IMR-90 (cell line): ENCODE data around the gene PEF1. TPM values are rescaled to one million over a fixed set of nuclear protein-coding genes. Genes with fewer than 3 reads are reported as not detected.
A peak's percentile ranks its signal among the peaks of the same experiment; 100 is the strongest.

ENCODE experiments used
- ATAC-seq: fragments of 200-7000 bp; cut with Tn5 transposase; 2 replicates; pipeline ENCODE4 v1.9.1; 2020; ENCODE audit warnings: low read depth, mild to moderate bottlenecking, moderate library complexity
- BruUV-seq: library from RNA; stranded (reverse); fragments of 400-500 nt; replicated peaks from 2 replicates; lab custom pipeline; 2021; lab: Mats Ljungman, UMichigan
- CTCF ChIA-PET: fragments of 300-600 bp; formaldehyde crosslinking; extraction: SDS; loops from one replicate; lab custom pipeline; 2021; ENCODE audit warnings: antibody characterized with exemption; lab: Yijun Ruan, JAX
- POLR2A ChIA-PET: fragments of 300-600 bp; sonication (Branson Sonifier 250); formaldehyde crosslinking; loops from one replicate; lab custom pipeline; 2022; ENCODE audit warnings: antibody characterized with exemption; ENCODE audit not compliant: unreplicated experiment; lab: Charles Lee
- DNase-seq: peaks from one replicate; pipeline ENCODE4 v3.0.0; 2013
- H2AFZ ChIP-seq: replicated peaks from 2 replicates; pipeline ENCODE3; 2013; ENCODE audit warnings: low read length, mild to moderate bottlenecking; ENCODE audit not compliant: poor library complexity
- H2AK5ac ChIP-seq: 2 replicates; pipeline ENCODE4 v1.6.1; 2013; ENCODE audit warnings: low read depth, low read length, inconsistent platforms
- H2AK9ac ChIP-seq: replicated peaks from 2 replicates; pipeline ENCODE3; 2013; ENCODE audit warnings: mild to moderate bottlenecking, low read depth, low read length, moderate library complexity; ENCODE audit not compliant: poor library complexity
- H2BK120ac ChIP-seq: 2 replicates; pipeline ENCODE4 v1.6.1; 2013; ENCODE audit warnings: low read depth, low read length, inconsistent platforms
- H2BK15ac ChIP-seq: 3 replicates; pipeline ENCODE4 v1.6.1; 2013; ENCODE audit warnings: low read depth, low read length, inconsistent platforms
- H2BK20ac ChIP-seq: 2 replicates; pipeline ENCODE4 v1.6.1; 2013; ENCODE audit warnings: low read depth, mild to moderate bottlenecking, inconsistent platforms, low read length, moderate library complexity
- H2BK5ac ChIP-seq: 2 replicates; pipeline ENCODE4 v1.6.1; 2013; ENCODE audit warnings: mild to moderate bottlenecking, low read depth, low read length, inconsistent platforms; ENCODE audit not compliant: poor library complexity, severe bottlenecking
- H3K14ac ChIP-seq: replicated peaks from 2 replicates; pipeline ENCODE4 v1.6.1; 2013; ENCODE audit warnings: low read depth, low read length, inconsistent platforms
- H3K18ac ChIP-seq: 2 replicates; pipeline ENCODE4 v1.6.1; 2013; ENCODE audit warnings: low read depth, low read length, control low read depth
- H3K23ac ChIP-seq: 2 replicates; pipeline ENCODE4 v1.6.1; 2013; ENCODE audit warnings: low read depth, low read length, inconsistent platforms
- H3K27ac ChIP-seq: 2 replicates; pipeline ENCODE4 v1.5.1; 2013; ENCODE audit warnings: mild to moderate bottlenecking, control low read depth, low read length; ENCODE audit not compliant: insufficient read depth
- H3K27me3 ChIP-seq: 2 replicates; pipeline ENCODE4 v1.6.1; 2013; ENCODE audit warnings: low read length; ENCODE audit not compliant: control insufficient read depth, insufficient read depth
- H3K36me3 ChIP-seq: 2 replicates; pipeline ENCODE4 v1.6.1; 2013; ENCODE audit warnings: low read length, mixed read lengths; ENCODE audit not compliant: control insufficient read depth, insufficient read depth
- H3K4ac ChIP-seq: 2 replicates; pipeline ENCODE4 v1.6.1; 2013; ENCODE audit warnings: low read depth, low read length, inconsistent platforms
- H3K4me1 ChIP-seq: 2 replicates; pipeline ENCODE4 v1.6.1; 2013; ENCODE audit warnings: low read length, mixed read lengths; ENCODE audit not compliant: control insufficient read depth, insufficient read depth
- H3K4me2 ChIP-seq: 2 replicates; pipeline ENCODE4 v1.6.1; 2013; ENCODE audit warnings: low read depth, mild to moderate bottlenecking, control low read depth, low read length, moderate library complexity
- H3K4me3 ChIP-seq: 2 replicates; pipeline ENCODE4 v1.5.1; 2013; ENCODE audit warnings: low read depth, mild to moderate bottlenecking, control low read depth, low read length, moderate library complexity; ENCODE audit not compliant: insufficient read depth
- H3K56ac ChIP-seq: 2 replicates; pipeline ENCODE4 v1.6.1; 2013; ENCODE audit warnings: low read length, inconsistent platforms; ENCODE audit not compliant: insufficient read depth; ENCODE audit errors: extremely low read depth
- H3K79me1 ChIP-seq, 2 experiments: 2 replicates each; pipeline ENCODE4 v1.6.1; 2013; ENCODE audit warnings: low read length in 2 of 2, inconsistent platforms in 1 of 2, low read depth in 1 of 2
- H3K9ac ChIP-seq: 2 replicates; pipeline ENCODE4 v1.6.1; 2013; ENCODE audit warnings: low read depth, low read length, control low read depth
- H3K9me1 ChIP-seq: 2 replicates; pipeline ENCODE4 v1.6.1; 2013; ENCODE audit warnings: low read length, inconsistent platforms; ENCODE audit not compliant: insufficient read depth
- H3K9me3 ChIP-seq: 2 replicates; pipeline ENCODE4 v1.6.1; 2013; ENCODE audit warnings: low read length; ENCODE audit not compliant: control insufficient read depth, insufficient read depth
- H4K20me1 ChIP-seq: 2 replicates; pipeline ENCODE4 v1.6.1; 2013; ENCODE audit warnings: low read length, inconsistent platforms; ENCODE audit not compliant: insufficient read depth
- H4K5ac ChIP-seq: 2 replicates; pipeline ENCODE4 v1.6.1; 2013; ENCODE audit warnings: mild to moderate bottlenecking, low read depth, low read length, control low read depth
- H4K8ac ChIP-seq, 2 experiments: 2 replicates each; pipeline ENCODE4 v1.6.1; 2013; ENCODE audit warnings: low read depth in 2 of 2, low read length in 2 of 2, control low read depth in 1 of 2, inconsistent platforms in 1 of 2
- H4K91ac ChIP-seq: 2 replicates; pipeline ENCODE4 v1.6.1; 2013; ENCODE audit warnings: low read depth, low read length, inconsistent platforms; ENCODE audit not compliant: insufficient read depth
- CEBPB ChIP-seq: IDR thresholded peaks from 2 replicates; pipeline ENCODE4 v1.6.1; 2012; ENCODE audit warnings: low read depth, low read length, improper control_type of control experiment
- MAFK ChIP-seq: IDR thresholded peaks from 2 replicates; pipeline ENCODE4 v1.6.1; 2012; ENCODE audit warnings: low read depth, low read length, improper control_type of control experiment
- NFE2L2 ChIP-seq: fragments of 150-350 bp; IDR thresholded peaks from 2 replicates; pipeline ENCODE4 v1.6.1; 2016; ENCODE audit warnings: low read depth, mild to moderate bottlenecking, low read length
- SMC3 ChIP-seq: fragments of 150-350 bp; IDR thresholded peaks from 2 replicates; pipeline ENCODE4 v1.6.1; 2016; ENCODE audit warnings: low read depth, mild to moderate bottlenecking, antibody characterized with exemption, low read length, moderate library complexity
- WGBS, 2 experiments: methylation state at CpG; one replicate each; pipeline versions ENCODE4 v1.1.5 to v1.1.7; 2013; ENCODE audit warnings: missing lambda C conversion rate in 2 of 2; ENCODE audit not compliant: insufficient read length in 1 of 2; ENCODE audit errors: extremely low coverage in 2 of 2; 5-methylcytosine and 5-hydroxymethylcytosine counted together
- dilution Hi-C: fragments of 300-500 bp; cut with HindIII; formaldehyde crosslinking; loops from one replicate; pipeline ENCODE4 v1.14.3; 2018; ENCODE audit warnings: low sequenced_read_pairs; ENCODE audit not compliant: unreplicated experiment
- in situ Hi-C: fragments of 300-500 bp; cut with MboI; formaldehyde crosslinking; loops from 3 replicates; pipeline ENCODE4 v1.14.3; 2019; ENCODE audit warnings: low sequenced_read_pairs, inconsistent platforms, mixed read lengths
- intact Hi-C: fragments of 100-400 bp; cut with micrococcal nuclease; formaldehyde crosslinking; loops from 2 replicates; pipeline ENCODE4 v1.10.0; 2022
- polyA plus RNA-seq, 3 experiments: library from polyadenylated mRNA; depleted of rRNA; stranded (reverse); fragments of >200 nt; gene quantifications; 2 replicates each; pipeline ENCODE4 v1.2.3, GENCODE V29; 2012; ENCODE audit warnings: low replicate concordance in 1 of 3
- total RNA-seq: library from RNA; depleted of rRNA; stranded (reverse); fragments of >200 nt; gene quantifications from 2 replicates; pipeline ENCODE4 v1.2.3, GENCODE V29; 2012

Gene PEF1
- total and polyA plus RNA-seq, 2 of the 4 experiments (the other 2 are of a cell fraction), result 84.2 to 104 TPM

GRCh38 chr1:31605908-31606427, 38.7 kb downstream of the PEF1 start:
- Histone ChIP-seq H3K23ac (no peak overlapping the region), H2AK9ac (no peak overlapping the region), H4K5ac (no peak overlapping the region), H3K18ac (no peak overlapping the region), H3K9ac (no peak overlapping the region), H3K9me1 (0 out of 2 replicates have a peak, but pooled peaks cover 4% of the 10 kb centered on the region), H3K79me1 (no peaks in the 10 kb centered on the region), H3K4ac (no peak overlapping the region), H3K27ac (no peak overlapping the region), H2BK20ac (peak overlapping the region; percentile 22; the same call in 1 of the 2 replicates), H4K91ac (no peak overlapping the region), H3K36me3 (no peaks in the 10 kb centered on the region), H2BK5ac (no peak overlapping the region), H2AFZ (peak overlapping the region; percentile 32), H3K56ac (no peak overlapping the region), H3K9me3 (no peaks in the 10 kb centered on the region), H4K8ac (no peak overlapping the region), H3K4me2 (no peak overlapping the region), H3K4me3 (no peak overlapping the region), H3K4me1 (no peaks in the 10 kb centered on the region), H2BK120ac (no peak overlapping the region; the same call in 1 of the 2 replicates), H3K27me3 (peaks cover 6% of the 10 kb centered on the region), H3K14ac (no peak overlapping the region), H2AK5ac (no peak overlapping the region), H2BK15ac (no peak overlapping the region), H4K20me1 (no peaks in the 10 kb centered on the region)
- peak; percentile 62 for ATAC-seq
- DNase-seq, result peak; percentile 88
- POLR2A ChIA-PET, result no interaction called here
- no TSS peak for BruUV-seq
- dilution Hi-C loops (no loop called here), in situ Hi-C loops (no loop called here), intact Hi-C loops (no loop called here)
- 80% methylated on average over 1 of the region's 4 CpGs; no CpG with 5 or more reads in 1 of the 2 experiments for WGBS, 2 experiments
- CTCF ChIA-PET, result interaction anchor here (1.5 kb wide), 1 partner anchor 11 kb away, joined by 4 read pairs; no protein-coding TSS in a partner anchor
- TF ChIP-seq MAFK (peak; percentile 2; the same call in 1 of the 2 replicates), CEBPB (peak; percentile 52; the same call in 1 of the 2 replicates), NFE2L2 (peak; percentile 58), SMC3 (no peak)
